Measurements from ENCODE around the gene OLFM2.
"Not testable (repeated sequence)": the region's sequence is repeated elsewhere in the genome, so short reads cannot be mapped to it uniquely, and the experiment has no call there.

- TF ChIP-seq CTCF (IDR thresholded peaks at IDR 0.05; ENCODE audit: insufficient read depth, low read length); GABPA (IDR thresholded peaks at IDR 0.05; ENCODE audit: low read depth); POLR2AphosphoS5 (IDR thresholded peaks at IDR 0.05; ENCODE audit: low read depth); SPI1 (IDR thresholded peaks at IDR 0.05; ENCODE audit: borderline replicate concordance, low read depth): not testable (repeated sequence)
- TF ChIP-seq, protein P1, sequence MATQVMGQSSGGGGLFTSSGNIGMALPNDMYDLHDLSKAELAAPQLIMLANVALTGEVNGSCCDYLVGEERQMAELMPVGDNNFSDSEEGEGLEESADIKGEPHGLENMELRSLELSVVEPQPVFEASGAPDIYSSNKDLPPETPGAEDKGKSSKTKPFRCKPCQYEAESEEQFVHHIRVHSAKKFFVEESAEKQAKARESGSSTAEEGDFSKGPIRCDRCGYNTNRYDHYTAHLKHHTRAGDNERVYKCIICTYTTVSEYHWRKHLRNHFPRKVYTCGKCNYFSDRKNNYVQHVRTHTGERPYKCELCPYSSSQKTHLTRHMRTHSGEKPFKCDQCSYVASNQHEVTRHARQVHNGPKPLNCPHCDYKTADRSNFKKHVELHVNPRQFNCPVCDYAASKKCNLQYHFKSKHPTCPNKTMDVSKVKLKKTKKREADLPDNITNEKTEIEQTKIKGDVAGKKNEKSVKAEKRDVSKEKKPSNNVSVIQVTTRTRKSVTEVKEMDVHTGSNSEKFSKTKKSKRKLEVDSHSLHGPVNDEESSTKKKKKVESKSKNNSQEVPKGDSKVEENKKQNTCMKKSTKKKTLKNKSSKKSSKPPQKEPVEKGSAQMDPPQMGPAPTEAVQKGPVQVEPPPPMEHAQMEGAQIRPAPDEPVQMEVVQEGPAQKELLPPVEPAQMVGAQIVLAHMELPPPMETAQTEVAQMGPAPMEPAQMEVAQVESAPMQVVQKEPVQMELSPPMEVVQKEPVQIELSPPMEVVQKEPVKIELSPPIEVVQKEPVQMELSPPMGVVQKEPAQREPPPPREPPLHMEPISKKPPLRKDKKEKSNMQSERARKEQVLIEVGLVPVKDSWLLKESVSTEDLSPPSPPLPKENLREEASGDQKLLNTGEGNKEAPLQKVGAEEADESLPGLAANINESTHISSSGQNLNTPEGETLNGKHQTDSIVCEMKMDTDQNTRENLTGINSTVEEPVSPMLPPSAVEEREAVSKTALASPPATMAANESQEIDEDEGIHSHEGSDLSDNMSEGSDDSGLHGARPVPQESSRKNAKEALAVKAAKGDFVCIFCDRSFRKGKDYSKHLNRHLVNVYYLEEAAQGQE (IDR thresholded peaks at IDR 0.05; ENCODE audit: insufficient replicate concordance, low read depth), result not testable (repeated sequence)
Observed at GRCh38 chr19:9922782-9923379, 13.4 kb downstream of the OLFM2 start.
